GM18951 (cell line): ENCODE results near the gene RNF5.

Experiments
- POLR2A ChIP-seq: IDR thresholded peaks from 4 replicates; pipeline ENCODE4 v1.6.1; 2011; ENCODE audit warnings: mild to moderate bottlenecking; ENCODE audit not compliant: insufficient read length, insufficient read depth; ENCODE audit errors: extremely low read depth
- in situ Hi-C: fragments of 300-500 bp; cut with MboI; formaldehyde crosslinking; loops from one replicate; pipeline ENCODE4 v1.12.0; 2022; ENCODE audit warnings: low sequenced_read_pairs, mixed read lengths, inconsistent platforms; ENCODE audit not compliant: unreplicated experiment

The RNF5 gene

GRCh38 chr6:32158052-32158451 lies 20.2 kb upstream of the RNF5 start:
- in situ Hi-C loops: no loop called here
- no peak for TF ChIP-seq POLR2A

GRCh38 chr6:32163559-32164258 lies 14.5 kb upstream of the RNF5 start:
- in situ Hi-C loops: no loop called here
- TF ChIP-seq POLR2A: no peak

- in situ Hi-C loops: no loop called here
- no peak for TF ChIP-seq POLR2A
Measured at GRCh38 chr6:32164295-32164694, 13.9 kb upstream of the RNF5 start, which contains the start of gene EGFL8. Gene EGFL8, plus strand, starts transcription at chr6:32164595. Its CDS starts 1,571 bp downstream, at chr6:32166166.

DNA sequence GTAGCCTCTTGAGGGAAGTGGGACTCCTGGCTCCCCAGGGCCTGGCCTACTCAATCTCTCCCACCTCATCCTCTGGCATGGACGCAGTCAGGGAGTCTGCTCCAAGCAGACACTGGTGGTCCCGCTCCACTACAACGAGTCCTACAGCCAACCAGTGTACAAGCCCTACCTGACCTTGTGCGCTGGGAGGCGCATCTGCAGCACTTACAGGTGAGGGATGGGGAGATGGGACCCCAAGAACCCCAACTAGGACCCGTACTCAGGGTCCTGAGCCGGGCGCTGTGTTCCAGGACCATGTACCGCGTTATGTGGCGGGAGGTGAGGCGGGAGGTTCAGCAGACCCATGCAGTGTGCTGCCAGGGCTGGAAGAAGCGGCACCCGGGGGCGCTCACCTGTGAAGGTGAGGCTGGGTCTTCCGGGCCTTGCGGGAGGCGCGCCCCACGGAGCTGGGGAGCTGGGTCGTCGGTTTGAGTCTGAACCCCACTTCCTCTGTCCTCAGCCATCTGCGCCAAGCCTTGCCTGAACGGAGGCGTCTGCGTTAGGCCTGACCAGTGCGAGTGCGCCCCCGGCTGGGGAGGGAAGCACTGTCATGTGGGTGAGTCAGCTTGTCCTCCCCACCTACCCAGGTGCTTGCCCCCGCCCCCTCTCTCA lies 11.7 kb upstream of the RNF5 start:
- in situ Hi-C loops: no loop called here
- no peak for TF ChIP-seq POLR2A

DNA sequence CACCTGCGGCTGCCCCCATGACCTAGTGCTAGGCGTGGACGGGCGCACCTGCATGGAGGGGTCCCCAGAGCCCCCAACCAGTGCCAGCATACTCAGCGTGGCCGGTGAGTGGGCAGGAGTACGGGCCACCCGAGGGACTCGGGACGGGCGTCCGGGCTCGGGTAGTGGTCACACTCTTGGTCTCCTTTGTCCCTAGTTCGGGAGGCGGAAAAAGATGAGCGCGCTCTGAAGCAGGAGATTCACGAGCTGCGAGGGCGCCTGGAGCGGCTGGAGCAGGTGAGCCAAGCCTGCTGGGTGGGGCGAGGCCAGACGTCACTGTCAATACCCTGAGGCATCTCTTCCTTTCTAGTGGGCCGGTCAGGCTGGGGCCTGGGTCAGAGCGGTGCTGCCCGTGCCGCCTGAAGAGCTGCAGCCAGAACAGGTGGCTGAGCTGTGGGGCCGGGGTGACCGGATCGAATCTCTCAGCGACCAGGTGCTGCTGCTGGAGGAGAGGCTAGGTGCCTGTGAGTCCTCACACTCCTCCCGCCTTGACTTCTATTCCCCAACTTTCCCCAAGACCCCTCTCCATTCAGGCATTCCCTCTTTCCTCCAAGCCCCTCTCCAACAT lies 10.9 kb upstream of the RNF5 start:
- no peak for TF ChIP-seq POLR2A
- in situ Hi-C loops: no loop called here

DNA sequence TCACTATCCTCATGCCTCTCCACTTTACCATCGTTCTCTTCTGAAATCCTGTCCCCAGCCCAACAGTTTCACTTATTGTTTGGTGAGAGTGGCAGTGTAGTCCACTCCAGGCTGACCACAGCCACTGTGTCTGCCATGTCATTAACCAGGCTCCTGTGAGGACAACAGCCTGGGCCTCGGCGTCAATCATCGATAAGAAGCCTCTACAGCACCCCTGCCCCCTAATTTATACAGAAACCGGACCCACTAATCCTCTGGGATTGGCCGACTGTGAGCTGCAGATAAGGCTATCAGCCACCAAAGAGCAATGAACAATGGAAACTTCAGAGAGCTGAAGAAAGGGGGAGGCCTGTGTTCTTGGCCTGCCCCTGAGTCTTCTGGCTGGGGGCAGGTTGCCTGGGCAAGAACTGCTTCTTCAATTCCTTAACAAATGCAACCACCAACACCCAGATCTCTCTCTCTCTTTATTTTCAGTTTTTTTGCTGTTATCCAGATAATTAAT lies 10.4 kb upstream of the RNF5 start:
- TF ChIP-seq POLR2A: no peak
- in situ Hi-C loops: no loop called here

DNA sequence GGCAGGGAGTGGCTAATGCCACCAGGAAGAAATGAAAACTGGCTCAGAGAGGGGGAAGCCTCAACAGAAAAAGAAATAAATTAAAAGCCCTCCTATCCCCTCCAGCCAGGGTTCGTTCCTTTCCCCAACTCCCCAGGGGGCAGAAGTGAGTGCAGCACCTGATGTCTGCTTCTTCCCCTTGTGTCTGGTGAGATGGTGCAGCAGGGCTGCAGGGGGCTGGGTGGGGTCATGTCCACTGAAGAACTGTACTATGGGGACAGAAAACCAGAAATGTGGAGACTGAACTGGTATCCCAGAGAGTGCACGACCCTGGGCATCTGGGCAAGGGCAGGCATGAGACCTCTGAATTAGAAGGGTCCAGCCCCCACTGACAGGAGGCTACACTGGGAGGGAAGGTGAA lies 9.9 kb upstream of the RNF5 start:
- in situ Hi-C loops: no loop called here
- no peak for TF ChIP-seq POLR2A

DNA sequence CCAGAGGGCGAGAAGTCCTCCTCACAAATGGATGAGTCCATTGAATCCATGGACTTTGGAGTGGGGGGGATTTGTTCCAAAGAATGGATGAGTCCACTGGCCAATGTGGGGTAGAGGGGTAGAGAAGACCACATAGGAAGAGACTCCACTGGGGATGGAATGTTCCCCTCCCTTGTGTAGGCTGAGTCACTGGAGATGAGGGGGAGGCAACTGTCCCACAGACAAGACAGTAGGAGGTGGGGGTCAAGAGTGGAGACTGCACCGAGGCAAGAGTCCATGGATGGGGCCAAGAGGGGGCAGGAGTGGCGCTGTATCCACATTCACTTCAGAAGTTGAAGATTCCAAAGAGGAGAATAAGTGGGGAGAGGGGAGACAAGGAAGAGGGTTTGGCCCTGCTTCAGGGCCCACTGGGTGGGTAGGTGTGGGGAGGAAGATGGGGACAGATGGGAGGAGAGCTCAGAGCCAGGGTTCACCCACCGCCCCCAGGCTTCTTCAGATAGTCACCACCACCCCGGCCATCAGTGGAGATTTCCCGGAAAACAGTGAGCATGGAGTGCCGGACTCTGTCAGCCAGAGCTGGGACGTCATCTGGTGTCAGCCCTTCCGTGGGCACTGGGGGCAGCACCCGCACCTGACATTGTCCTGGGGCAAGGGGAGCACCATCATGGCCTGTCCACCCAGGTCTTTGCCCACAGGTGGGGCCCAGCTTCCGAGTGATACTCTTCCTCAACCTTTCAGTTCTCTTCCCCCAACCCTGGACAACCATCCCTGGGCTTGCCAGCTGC lies 9.2 kb upstream of the RNF5 start:
- no peak for TF ChIP-seq POLR2A
- in situ Hi-C loops: no loop called here

- no peak for TF ChIP-seq POLR2A
- in situ Hi-C loops: no loop called here
Measured at GRCh38 chr6:32170294-32170693, 7.9 kb upstream of the RNF5 start.

DNA sequence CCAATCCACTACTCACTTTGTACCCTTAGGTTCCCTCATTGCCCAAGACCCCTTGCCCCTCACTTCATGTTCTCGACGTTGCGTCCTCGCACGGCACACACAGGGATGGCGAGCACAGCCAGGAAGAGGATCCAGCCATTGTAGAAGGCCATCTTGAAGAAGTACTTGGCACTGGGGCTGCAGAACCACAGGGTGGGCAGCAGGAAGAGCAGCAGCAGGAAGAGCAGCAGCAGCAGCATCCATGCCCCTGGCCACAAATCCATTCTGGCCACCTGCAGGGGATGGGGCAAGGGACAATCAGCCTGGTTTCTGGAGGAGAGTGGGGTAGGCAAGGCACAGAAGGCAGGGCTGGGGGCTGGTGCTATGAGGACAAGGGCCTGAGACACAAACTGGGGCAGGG lies 7.0 kb upstream of the RNF5 start:
- in situ Hi-C loops: no loop called here
- TF ChIP-seq POLR2A: no peak

DNA sequence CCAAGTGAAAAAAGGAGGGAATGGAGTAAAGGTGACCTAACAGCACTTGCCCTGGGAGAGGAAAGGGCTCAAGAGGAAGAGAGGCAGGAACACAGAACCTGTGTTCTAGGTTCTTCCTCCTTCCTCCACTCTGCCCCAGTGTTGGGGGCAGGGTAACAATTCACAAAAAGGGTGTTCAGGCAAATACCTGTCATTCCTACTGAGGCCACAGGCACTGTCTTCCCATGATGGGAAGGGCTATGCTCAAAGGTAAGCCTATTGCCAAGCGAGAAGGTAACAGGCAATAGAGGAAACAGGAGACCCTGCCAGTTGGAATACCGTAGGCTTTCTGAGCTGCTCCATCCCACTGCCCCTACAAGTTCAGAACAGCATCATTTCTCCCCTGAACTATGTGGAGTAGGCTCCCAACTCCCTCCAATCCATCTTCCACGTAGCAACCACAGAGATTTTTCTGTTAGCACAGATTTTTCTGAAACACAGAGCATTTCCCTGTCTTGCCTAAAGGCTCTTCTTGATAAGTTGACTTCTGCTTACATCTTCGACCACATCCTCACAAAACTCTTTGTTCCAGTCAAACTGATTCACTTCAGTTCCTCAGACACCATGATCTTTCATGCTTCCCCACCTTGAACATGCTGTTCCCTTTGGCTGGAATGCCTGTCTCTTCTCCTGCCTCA lies 5.0 kb upstream of the RNF5 start:
- in situ Hi-C loops: no loop called here
- no peak for TF ChIP-seq POLR2A

DNA sequence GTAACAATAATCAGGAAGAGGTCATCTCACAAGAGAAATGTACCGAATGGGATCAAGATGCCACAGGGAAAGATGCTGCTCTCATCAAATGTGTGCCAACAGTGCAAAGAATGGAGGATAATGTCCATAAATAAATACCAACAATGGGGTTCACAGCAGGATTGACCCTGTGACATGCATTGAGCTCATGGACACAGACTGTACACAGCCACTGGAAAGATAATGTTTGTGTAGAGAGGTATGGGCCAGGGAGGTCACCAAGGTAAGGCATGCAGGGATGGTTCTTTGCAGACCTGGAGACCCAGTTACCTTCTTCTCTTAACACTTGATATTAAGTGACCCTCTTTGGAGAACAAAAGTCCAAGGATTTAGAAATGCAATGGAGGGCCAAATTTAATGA lies 3.8 kb upstream of the RNF5 start:
- in situ Hi-C loops: no loop called here
- no peak for TF ChIP-seq POLR2A

DNA sequence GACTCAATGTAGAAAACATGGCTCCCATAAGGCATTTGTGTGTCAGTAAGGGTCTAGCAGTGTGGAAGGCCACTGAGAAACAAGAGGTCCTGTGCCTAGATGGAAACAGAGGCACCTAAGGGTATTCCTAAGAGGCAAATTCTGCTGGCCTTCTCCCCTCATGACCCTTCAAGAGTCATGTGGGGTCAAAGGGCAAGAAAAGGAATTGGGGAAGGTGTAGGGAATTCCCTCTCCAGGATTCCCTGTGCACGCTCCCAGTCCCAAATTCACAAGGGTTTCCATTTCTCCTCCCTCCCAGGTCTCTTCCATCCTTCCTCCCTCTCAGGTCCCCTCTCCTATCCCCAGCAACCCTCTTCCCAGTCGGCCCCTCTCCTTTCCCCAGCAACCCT lies 2.9 kb upstream of the RNF5 start:
- in situ Hi-C loops: no loop called here
- TF ChIP-seq POLR2A: no peak
